GM12801 (cell line): ENCODE measurements around the gene LHFPL3.

Experiments
- CTCF ChIP-seq: IDR thresholded peaks from one replicate; pipeline ENCODE4 v1.5.1; 2011; ENCODE audit warnings: control low read depth; ENCODE audit not compliant: insufficient read length; ENCODE audit errors: extremely low read depth

Gene LHFPL3

GRCh38 chr7:104836976-104837375 is 508.6 kb downstream of the LHFPL3 start:
- no peak for TF ChIP-seq CTCF

- no peak for TF ChIP-seq CTCF
Measured at GRCh38 chr7:104838537-104839299, 510.3 kb downstream of the LHFPL3 start.

- TF ChIP-seq CTCF = no peak
Measured at GRCh38 chr7:104839842-104840241, 511.4 kb downstream of the LHFPL3 start.

GRCh38 chr7:104841798-104842197 is 513.4 kb downstream of the LHFPL3 start:
- TF ChIP-seq CTCF = no peak

- no peak for TF ChIP-seq CTCF
Measured at GRCh38 chr7:104843198-104843597, 514.8 kb downstream of the LHFPL3 start.

- TF ChIP-seq CTCF = no peak
Measured at GRCh38 chr7:104845557-104845956, 517.2 kb downstream of the LHFPL3 start.

- TF ChIP-seq CTCF = no peak
Measured at GRCh38 chr7:104846731-104847130, 518.3 kb downstream of the LHFPL3 start.
